Measurements from ENCODE around the gene PPFIA2.

DNA sequence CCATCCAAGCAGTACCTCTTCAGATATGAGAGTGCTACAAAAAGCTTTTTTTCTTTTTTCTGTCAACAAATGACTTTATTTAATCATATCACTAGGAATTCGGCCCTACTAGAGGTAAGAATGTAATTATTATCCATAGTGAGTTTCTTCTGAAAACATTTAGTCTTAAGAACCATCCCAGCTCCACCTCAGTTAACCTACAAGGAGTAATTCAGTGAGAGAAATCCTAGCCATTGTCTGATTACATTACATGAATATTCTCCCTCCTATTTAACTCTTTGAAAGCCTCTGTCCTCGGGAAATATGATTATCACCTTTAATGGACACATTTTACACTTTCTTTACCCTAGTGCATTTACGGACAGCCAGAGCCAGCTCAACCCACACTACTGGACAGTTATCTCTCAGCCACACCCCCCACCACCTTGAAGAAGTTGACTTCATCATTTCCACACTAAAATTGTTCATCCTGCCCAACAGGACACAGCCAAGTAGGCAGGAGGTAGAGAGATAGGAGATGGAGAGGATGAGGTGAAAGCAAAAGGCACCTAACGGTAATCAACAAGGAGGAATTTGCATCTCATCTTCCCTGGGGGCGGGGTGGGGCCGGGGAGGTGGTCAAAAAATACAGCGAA is 1.3 kb downstream of the PPFIA2 start:
- TF ChIP-seq ARNTL (CRISPR knock-in tag; IDR thresholded peaks at IDR 0.05; ENCODE audit: borderline replicate concordance, low read depth) (no peak), PPARA (CRISPR knock-in tag; IDR thresholded peaks at IDR 0.05; ENCODE audit: borderline replicate concordance) (no peak), GLIS3 (CRISPR knock-in tag; IDR thresholded peaks at IDR 0.05) (no peak), TOX (CRISPR knock-in tag; IDR thresholded peaks at IDR 0.05; ENCODE audit: borderline replicate concordance) (no peak), ZNF8 (CRISPR knock-in tag; IDR thresholded peaks at IDR 0.05) (no peak), TCF4 (CRISPR knock-in tag; IDR thresholded peaks at IDR 0.05; ENCODE audit: borderline replicate concordance) (no peak), RARB (CRISPR knock-in tag; IDR thresholded peaks at IDR 0.05) (no peak), ZFP3 (CRISPR knock-in tag; IDR thresholded peaks at IDR 0.05) (no peak), ZNF565 (CRISPR knock-in tag; conservative IDR thresholded peaks at IDR 0.05; ENCODE audit: low read depth) (no peak)
- TF ChIP-seq, protein P1, sequence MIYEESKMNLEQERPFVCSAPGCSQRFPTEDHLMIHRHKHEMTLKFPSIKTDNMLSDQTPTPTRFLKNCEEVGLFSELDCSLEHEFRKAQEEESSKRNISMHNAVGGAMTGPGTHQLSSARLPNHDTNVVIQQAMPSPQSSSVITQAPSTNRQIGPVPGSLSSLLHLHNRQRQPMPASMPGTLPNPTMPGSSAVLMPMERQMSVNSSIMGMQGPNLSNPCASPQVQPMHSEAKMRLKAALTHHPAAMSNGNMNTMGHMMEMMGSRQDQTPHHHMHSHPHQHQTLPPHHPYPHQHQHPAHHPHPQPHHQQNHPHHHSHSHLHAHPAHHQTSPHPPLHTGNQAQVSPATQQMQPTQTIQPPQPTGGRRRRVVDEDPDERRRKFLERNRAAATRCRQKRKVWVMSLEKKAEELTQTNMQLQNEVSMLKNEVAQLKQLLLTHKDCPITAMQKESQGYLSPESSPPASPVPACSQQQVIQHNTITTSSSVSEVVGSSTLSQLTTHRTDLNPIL (CRISPR knock-in tag; IDR thresholded peaks at IDR 0.05; ENCODE audit: low read depth) = no peak
- TF ChIP-seq, protein P2, sequence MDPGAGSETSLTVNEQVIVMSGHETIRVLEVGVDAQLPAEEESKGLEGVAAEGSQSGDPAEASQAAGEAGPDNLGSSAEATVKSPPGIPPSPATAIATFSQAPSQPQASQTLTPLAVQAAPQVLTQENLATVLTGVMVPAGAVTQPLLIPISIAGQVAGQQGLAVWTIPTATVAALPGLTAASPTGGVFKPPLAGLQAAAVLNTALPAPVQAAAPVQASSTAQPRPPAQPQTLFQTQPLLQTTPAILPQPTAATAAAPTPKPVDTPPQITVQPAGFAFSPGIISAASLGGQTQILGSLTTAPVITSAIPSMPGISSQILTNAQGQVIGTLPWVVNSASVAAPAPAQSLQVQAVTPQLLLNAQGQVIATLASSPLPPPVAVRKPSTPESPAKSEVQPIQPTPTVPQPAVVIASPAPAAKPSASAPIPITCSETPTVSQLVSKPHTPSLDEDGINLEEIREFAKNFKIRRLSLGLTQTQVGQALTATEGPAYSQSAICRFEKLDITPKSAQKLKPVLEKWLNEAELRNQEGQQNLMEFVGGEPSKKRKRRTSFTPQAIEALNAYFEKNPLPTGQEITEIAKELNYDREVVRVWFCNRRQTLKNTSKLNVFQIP (CRISPR knock-in tag; IDR thresholded peaks at IDR 0.05; ENCODE audit: borderline replicate concordance, low read depth) = no peak
